Activated CD8-positive, alpha-beta memory T cell treated with anti-CD3 and anti-CD28 coated beads, Interleukin-2, amount 50 U/mL, for 4 hours (primary cell): ENCODE measurements around the gene IFNA16.
"Not testable (repeated sequence)": the region's sequence is repeated elsewhere in the genome, so short reads cannot be mapped to it uniquely, and the experiment has no call there.

Source experiments
- DNase-seq: peaks from one replicate; pipeline ENCODE4 v3.0.0-alpha.2; 2020

IFNA16 gene

DNA sequence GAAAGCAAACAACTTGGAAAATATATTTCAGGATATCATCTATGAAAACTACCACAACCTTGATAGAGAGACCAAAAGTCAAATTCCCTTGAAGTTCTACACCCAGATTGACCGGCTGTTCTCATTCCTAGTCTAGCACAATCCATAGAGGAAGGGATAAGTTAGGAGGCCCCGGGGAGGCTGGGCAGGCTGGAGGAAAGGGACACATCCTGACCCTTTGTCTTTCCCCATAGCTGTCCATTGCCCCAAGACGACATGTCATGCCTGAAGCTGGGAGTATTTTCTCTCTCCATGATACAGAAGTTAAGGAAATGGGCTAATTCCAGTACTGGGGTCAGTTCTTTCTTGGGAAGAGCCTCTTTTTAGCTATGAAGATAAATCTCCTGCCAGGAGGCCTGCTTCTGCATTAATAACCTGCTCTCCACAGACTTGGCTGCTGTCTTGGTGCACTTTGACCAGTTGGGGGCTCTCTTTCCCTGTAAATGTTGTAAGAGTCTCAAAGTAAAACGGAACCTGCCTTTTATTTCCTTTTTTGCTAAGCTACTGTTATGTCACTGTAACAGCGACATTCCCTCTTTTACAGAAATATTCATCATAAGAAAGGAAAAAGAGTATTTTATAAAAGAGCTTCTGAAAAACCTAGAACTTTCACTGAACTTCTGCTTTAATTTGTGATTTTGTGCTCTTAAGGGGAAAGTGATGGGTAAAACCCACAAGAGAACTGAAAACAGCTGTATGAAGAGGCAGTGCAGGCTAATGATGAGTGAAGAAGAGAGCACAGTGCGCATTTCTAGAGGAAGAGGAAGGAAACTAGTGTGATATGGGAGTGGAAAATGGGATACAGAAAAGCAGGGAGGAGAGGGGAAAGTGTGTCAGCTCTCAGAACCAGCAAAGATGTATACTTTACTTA is 22.0 kb downstream of the IFNA16 start:
- DNase-seq = peak; percentile 27

DNA sequence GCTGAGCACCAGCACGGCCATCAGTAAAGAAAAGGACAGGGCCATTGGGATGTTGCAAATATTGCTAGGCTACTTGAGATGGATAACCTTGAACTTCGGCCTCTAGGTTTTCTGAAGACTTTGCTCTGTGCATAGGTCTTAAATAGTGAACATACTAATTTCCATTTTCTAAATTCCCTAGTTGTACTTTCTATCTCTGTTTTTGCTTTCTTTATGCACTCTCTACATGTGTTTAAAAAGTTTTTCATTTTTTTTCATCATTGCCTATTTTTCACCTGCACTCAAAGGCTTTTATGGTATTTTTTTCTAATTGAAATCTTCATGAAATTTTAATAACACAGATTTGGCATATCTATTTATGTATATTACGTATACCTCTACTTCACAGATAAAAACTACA is 29.6 kb downstream of the IFNA16 start, which contains the start of gene IFNA4:
Gene IFNA4, minus strand, starts transcription at position 101 of the 400 bp plus-strand sequence. Its CDS starts 56 bp downstream, at position 45.
- DNase-seq = not testable (repeated sequence)

DNA sequence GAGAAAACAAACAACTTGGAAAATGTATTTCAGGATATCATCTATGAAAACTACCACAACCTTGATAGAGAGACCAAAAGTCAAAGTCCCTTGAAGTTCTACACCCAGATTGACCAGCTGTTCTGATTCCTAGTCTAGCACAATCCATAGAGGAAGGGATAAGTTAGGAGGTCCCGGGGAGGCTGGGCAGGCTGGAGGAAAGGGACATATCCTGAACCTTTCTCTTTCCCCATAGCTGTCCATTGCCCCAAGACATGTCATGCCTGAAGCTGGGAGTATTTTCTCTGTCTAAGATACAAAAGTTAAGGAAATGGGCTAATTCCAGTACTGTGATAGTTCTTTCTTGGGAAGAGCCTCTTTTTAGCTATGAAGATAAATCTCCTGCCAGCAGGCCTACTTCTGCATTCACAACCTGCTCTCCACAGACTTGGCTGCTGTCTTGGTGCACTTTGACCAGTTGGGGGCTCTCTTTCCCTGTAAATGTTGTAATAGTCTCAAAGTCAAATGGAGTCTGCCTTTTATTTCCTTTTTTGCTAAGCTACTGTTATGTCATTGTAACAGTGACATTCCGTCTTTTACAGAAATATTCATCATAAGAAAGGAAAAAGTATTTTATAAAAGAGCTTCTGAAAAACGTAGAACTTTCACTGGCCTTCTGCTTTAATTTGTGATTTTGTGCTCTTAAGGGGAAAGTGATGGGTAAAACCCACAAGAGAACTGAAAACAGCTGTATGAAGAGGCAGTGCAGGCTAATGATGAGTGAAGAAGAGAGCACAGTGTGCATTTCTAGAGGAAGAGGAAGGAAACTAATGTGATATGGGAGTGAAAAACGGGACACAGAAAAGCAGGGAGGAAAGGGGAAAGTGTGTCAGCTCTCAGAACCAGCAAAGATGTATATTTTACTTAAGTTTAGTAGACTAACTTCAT is 34.0 kb downstream of the IFNA16 start:
- not testable (repeated sequence) for DNase-seq

DNA sequence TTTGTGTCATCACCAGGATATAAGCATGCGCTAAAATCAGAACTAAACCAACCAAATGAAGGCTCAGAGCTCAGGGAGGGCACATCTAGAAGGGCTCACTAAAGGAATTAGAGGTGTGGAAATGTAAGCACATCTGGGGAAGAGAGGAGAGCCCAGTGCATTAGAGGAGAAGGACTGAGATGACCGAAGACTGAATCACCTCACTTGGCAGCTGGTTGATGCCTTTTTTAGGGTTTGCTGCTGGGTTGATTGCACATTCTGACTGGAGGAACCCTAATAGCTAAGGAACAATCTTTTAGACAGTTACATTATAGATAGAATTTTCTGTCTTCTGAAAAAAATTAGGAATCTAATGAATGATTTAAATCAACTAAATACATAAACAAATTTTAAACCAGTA is 42.4 kb downstream of the IFNA16 start:
- no peak for DNase-seq

GRCh38 chr9:21172156-21172555 is 45.0 kb downstream of the IFNA16 start:
- no peak for DNase-seq

DNA sequence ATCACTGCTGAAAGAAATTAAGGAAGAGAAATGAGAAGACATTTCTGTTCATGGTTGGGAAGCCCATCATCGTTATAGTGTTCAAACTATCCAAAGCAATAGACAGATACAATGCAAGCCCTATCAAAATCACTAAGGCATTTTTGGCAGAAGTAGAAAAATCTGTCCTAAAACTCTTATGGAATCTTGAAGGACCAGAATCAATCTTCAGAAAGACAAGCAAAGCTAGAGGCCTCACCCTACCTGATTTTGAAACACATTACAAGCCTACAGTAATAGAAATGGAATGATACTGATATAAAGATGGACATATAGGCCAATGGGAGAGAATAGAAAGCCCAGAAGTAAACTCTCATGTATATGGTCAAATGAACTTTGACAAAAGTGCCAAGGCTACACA is 45.8 kb downstream of the IFNA16 start:
- no peak for DNase-seq

- not testable (repeated sequence) for DNase-seq
Measured at GRCh38 chr9:21166560-21166959, 50.6 kb downstream of the IFNA16 start, which contains the start of gene IFNA21. IFNA21 (minus strand) TSS chr9:21166660; CDS start chr9:21166612, 48 bp downstream.
